ENCODE measurements around the gene SLC9A9.

DNA sequence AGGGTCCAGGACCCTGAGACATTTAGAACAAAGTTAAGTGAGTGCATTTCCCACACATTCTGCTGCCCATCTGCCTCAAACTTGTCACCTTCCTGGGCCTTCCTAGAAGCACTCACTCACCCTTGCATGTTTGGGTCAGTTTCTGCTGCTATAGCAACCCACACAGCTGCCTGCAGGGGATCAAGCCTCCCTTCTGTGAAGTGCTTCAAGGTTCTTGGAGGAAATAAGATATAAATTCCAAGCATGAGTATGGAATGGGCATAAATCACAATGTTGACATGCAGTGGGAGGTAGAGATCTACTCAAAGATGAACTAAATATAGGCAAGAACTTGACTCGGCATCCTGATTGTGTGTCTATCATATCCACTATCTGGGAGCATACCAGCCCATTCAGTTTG is 140.4 kb downstream of the SLC9A9 start:
- TF ChIP-seq EZH2 (IDR thresholded peaks at IDR 0.05; ENCODE audit: borderline replicate concordance) = no peak
- no peak for TF ChIP-seq CTCF (IDR thresholded peaks at IDR 0.05; ENCODE audit: poor library complexity)
- no peak for TF ChIP-seq EZH2phosphoT487 (IDR thresholded peaks at IDR 0.05; ENCODE audit: low read depth, severe bottlenecking, unreplicated experiment)
